Tibial nerve (tissue), 4 donors: ENCODE measurements around the gene BRAT1. TPM values are rescaled to one million over a fixed set of nuclear protein-coding genes. Genes with fewer than 3 reads are reported as not detected.

Experiments
- DNase-seq, 2 donors: peaks; one replicate each; pipeline ENCODE4 v3.0.0-alpha.2; 2019; ENCODE audit warnings: low spot score in 2 of 2
- H3K27ac ChIP-seq, 4 donors: fragments of 200-600 bp; sonication (generic) in 3 of 4; one replicate each; pipeline ENCODE4 v1.5.1; 2017 to 2019; ENCODE audit warnings: mild to moderate bottlenecking in 1 of 4
- H3K27me3 ChIP-seq, 2 donors: fragments of 200-600 bp; sonication (generic) in 1 of 2; one replicate each; pipeline versions ENCODE4 v1.5.1 to v1.6.0; 2017 to 2019
- H3K36me3 ChIP-seq, 3 donors: fragments of 200-600 bp; sonication (generic); one replicate each; pipeline ENCODE4 v1.5.1; 2018 to 2019
- H3K4me1 ChIP-seq, 4 donors: fragments of 200-600 bp; sonication (generic) in 3 of 4; one replicate each; pipeline ENCODE4 v1.5.1; 2017 to 2019
- H3K4me3 ChIP-seq, 4 donors: fragments of 200-600 bp; sonication (generic) in 3 of 4; one replicate each; pipeline ENCODE4 v1.5.1; 2017 to 2019; ENCODE audit warnings: mild to moderate bottlenecking in 1 of 4, moderate library complexity in 1 of 4
- H3K9me3 ChIP-seq, 4 donors: fragments of 200-600 bp; sonication (generic) in 3 of 4; one replicate each; pipeline ENCODE4 v1.5.1; 2017 to 2019
- CTCF ChIP-seq, 5 experiments: fragments of 200-600 bp in 3 of 5; fragments of 450-650 bp in 2 of 5; sonication (generic) in 3 of 5; IDR thresholded peaks; one replicate each; pipeline ENCODE4 v1.5.1; 2016 to 2019; ENCODE audit warnings: antibody characterized with exemption in 5 of 5, mild to moderate bottlenecking in 3 of 5, moderate library complexity in 2 of 5
- EP300 ChIP-seq, 2 donors: sonication (generic); formaldehyde crosslinking; IDR thresholded peaks; one replicate each; pipeline ENCODE4 v1.6.1; 2017; ENCODE audit warnings: antibody characterized with exemption in 2 of 2, mild to moderate bottlenecking in 1 of 2
- POLR2A ChIP-seq, 2 donors: fragments of 450-650 bp; IDR thresholded peaks; one replicate each; pipeline ENCODE4 v1.6.1; 2017; ENCODE audit warnings: antibody characterized with exemption in 2 of 2, mild to moderate bottlenecking in 2 of 2, moderate library complexity in 2 of 2
- WGBS, 2 donors: methylation state at CpG; one replicate each; pipeline ENCODE4 v1.1.5; 2018; 5-methylcytosine and 5-hydroxymethylcytosine counted together
- total RNA-seq, 4 donors: library from RNA; depleted of rRNA; stranded (reverse); fragments of >200 nt; gene quantifications; one replicate each; pipeline ENCODE4 v1.1.0, GENCODE V29; 2016

The BRAT1 gene
- total RNA-seq, 4 donors from 2014 or later, result 38.0 to 72.9 (median 52.0) TPM

GRCh38 chr7:2554661-2555111, 638 bp downstream of the BRAT1 start:
- no peak for TF ChIP-seq EP300 (IDR thresholded peaks at IDR 0.05)
- TF ChIP-seq CTCF (IDR thresholded peaks at IDR 0.05), result no peak
- TF ChIP-seq POLR2A (IDR thresholded peaks at IDR 0.05), result no peak

GRCh38 chr7:2553831-2554581, 1.3 kb downstream of the BRAT1 start:
- peaks cover 0 to 45% (median 27%) of the 10 kb centered on the region in 4 donors for H3K4me1 ChIP-seq
- no peak for TF ChIP-seq CTCF (IDR thresholded peaks at IDR 0.05)
- TF ChIP-seq EP300 (IDR thresholded peaks at IDR 0.05), result no peak
- TF ChIP-seq POLR2A (IDR thresholded peaks at IDR 0.05), result no peak
- DNase-seq, result no peak
- peak overlapping the region in 2 of 4 donors; percentile 99 for H3K27ac ChIP-seq
- H3K36me3 ChIP-seq, result peaks cover 0 to 19% (median 0%) of the 10 kb centered on the region in 3 donors
- no peaks in the 10 kb centered on the region for H3K9me3 ChIP-seq
- H3K4me3 ChIP-seq, result peak overlapping the region; percentile 69 to 99 (median 94)
- WGBS, 2 donors, result 71 to 77% methylated on average over 16 of the region's 16 CpGs
- no peaks in the 10 kb centered on the region for H3K27me3 ChIP-seq

More at GRCh38 chr7:2554661-2555111, 638 bp downstream of the BRAT1 start:
- Histone ChIP-seq H3K27me3 (no peaks in the 10 kb centered on the region), H3K4me3 (peak overlapping the region; percentile 69 to 99 (median 94)), H3K4me1 (peaks cover 0 to 49% (median 27%) of the 10 kb centered on the region in 4 donors), H3K9me3 (no peaks in the 10 kb centered on the region), H3K27ac (peak overlapping the region; percentile 95 to 99 (median 98)), H3K36me3 (peaks cover 0 to 13% (median 0%) of the 10 kb centered on the region in 3 donors)
- 5 to 6% methylated on average over 6 to 8 of the region's 12 CpGs for WGBS, 2 donors
- DNase-seq, result no peak

- no peak overlapping the region for H3K4me3 ChIP-seq
- peaks cover 0 to 39% (median 24%) of the 10 kb centered on the region in 4 donors for H3K4me1 ChIP-seq
- H3K27me3 ChIP-seq, result no peaks in the 10 kb centered on the region
- TF ChIP-seq POLR2A (IDR thresholded peaks at IDR 0.05) (no peak), CTCF (IDR thresholded peaks at IDR 0.05) (no peak), EP300 (IDR thresholded peaks at IDR 0.05) (no peak)
- no peak for DNase-seq
- WGBS, 2 donors, result 89 to 93% methylated on average over 10 of the region's 10 CpGs
- H3K36me3 ChIP-seq, result peaks cover 0 to 28% (median 4%) of the 10 kb centered on the region in 3 donors
- no peak overlapping the region for H3K27ac ChIP-seq
- no peaks in the 10 kb centered on the region for H3K9me3 ChIP-seq
Observed at GRCh38 chr7:2553108-2553507, 2.2 kb downstream of the BRAT1 start.

DNA sequence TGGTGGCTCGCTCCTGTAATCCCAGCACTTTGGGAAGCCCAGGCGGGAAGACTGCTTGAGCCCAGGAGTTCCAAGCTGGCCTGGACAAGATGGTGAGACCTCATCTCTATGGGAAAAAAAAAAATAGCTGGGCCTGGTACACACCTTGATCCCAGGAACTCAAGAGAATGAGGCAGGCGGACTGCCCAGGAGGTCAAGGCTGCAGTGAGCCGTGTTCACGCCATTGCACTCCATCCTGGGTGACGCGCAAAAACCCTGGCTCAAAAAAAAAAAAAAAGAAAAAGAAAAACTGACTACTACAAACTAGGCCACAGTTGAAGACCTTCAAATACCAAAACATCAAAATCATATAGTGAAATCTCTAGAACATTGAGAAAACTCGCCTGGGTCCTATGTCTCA, 3.9 kb downstream of the BRAT1 start:
- no peaks in the 10 kb centered on the region for H3K27me3 ChIP-seq
- peaks cover 0 to 35% (median 20%) of the 10 kb centered on the region in 4 donors for H3K4me1 ChIP-seq
- no peak overlapping the region for H3K4me3 ChIP-seq
- peaks cover 0 to 45% (median 7%) of the 10 kb centered on the region in 3 donors for H3K36me3 ChIP-seq
- no peak for DNase-seq
- H3K9me3 ChIP-seq, result no peaks in the 10 kb centered on the region
- no peak overlapping the region for H3K27ac ChIP-seq
- 95 to 96% methylated on average over 8 of the region's 8 CpGs for WGBS, 2 donors
- no peak for TF ChIP-seq CTCF (IDR thresholded peaks at IDR 0.05)
- no peak for TF ChIP-seq POLR2A (IDR thresholded peaks at IDR 0.05)
- TF ChIP-seq EP300 (IDR thresholded peaks at IDR 0.05), result no peak
